ENCODE data around the gene CPNE8. TPM values are rescaled to one million over a fixed set of nuclear protein-coding genes. Genes with fewer than 3 reads are reported as not detected.

CPNE8 gene
- total RNA-seq, 4 donors from 2014 or later, result 12.1 to 38.3 (median 13.4) TPM

DNA sequence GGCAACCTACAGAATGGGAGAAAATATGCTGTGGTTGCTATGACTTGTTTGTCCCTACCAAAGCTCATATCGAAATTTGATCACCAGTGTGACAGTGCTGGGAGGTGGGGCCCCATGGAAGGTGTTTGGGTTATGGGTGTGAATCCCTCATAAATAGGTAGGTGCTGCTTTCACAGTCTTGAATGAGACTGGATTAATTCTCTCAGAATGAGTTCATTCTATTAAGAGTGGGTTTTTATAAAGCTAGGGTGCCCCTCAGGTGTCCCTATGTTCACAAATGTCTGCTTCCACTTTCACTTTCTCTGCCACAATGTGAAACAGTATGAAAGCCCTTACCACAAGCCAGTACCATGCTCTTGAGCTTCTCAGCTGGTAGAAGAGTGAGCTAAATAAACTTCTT lies 133.5 kb downstream of the CPNE8 start:
- Histone ChIP-seq H3K4me3 (no peak overlapping the region), H3K4me1 (peaks cover 3% of the 10 kb centered on the region), H3K27ac (no peak overlapping the region), H3K36me3 (no peaks in the 10 kb centered on the region), H3K27me3 (no peaks in the 10 kb centered on the region), H3K9me3 (no peaks in the 10 kb centered on the region)
- WGBS, result 78% methylated on average over 1 of the region's 1 CpG
- DNase-seq (ENCODE audit: low spot score in 2 of 2), result no peak
- TF ChIP-seq POLR2AphosphoS5 (IDR thresholded peaks at IDR 0.05) (no peak), POLR2A (IDR thresholded peaks at IDR 0.05) (no peak), EP300 (IDR thresholded peaks at IDR 0.05) (no peak)
- TF ChIP-seq, protein P1, sequence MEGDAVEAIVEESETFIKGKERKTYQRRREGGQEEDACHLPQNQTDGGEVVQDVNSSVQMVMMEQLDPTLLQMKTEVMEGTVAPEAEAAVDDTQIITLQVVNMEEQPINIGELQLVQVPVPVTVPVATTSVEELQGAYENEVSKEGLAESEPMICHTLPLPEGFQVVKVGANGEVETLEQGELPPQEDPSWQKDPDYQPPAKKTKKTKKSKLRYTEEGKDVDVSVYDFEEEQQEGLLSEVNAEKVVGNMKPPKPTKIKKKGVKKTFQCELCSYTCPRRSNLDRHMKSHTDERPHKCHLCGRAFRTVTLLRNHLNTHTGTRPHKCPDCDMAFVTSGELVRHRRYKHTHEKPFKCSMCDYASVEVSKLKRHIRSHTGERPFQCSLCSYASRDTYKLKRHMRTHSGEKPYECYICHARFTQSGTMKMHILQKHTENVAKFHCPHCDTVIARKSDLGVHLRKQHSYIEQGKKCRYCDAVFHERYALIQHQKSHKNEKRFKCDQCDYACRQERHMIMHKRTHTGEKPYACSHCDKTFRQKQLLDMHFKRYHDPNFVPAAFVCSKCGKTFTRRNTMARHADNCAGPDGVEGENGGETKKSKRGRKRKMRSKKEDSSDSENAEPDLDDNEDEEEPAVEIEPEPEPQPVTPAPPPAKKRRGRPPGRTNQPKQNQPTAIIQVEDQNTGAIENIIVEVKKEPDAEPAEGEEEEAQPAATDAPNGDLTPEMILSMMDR (IDR thresholded peaks at IDR 0.05), result no peak

DNA sequence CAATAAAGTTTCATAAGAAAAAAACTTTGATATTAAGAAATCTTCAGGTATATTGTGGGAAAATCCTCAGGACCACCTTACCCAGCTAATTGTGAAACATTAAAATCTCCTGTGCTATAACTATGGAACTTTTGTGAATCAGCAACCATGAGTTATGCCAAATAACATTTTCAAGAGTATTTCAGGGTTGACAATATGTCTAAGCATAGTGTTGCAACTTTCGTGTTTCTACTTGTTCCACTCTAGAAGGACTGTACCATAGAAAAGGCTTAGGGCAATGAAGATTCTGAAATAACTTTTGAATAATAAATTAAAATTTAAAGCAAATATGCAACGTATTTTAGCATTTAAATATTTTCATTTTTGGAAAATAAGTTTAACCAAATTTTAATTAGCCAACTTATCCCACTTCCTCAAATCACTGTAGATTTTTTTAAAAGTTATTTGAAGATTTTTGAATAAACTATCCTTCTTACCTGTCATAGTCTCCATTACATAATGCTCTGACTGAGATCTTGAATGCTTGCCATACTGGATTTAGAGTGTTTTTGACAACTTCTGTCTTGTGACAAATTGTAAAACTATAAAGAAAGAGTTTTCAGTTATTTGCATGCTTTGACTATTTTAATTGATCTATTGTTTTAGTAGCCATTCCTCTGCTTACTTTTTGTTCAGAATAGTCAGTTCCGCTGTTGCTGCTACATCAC lies 143.6 kb downstream of the CPNE8 start:
- TF ChIP-seq, protein P1 (IDR thresholded peaks at IDR 0.05), result no peak
- TF ChIP-seq POLR2A (IDR thresholded peaks at IDR 0.05) (no peak), EP300 (IDR thresholded peaks at IDR 0.05) (no peak), POLR2AphosphoS5 (IDR thresholded peaks at IDR 0.05) (no peak)
- no peak overlapping the region for H3K4me3 ChIP-seq
- H3K4me1 ChIP-seq, result no peaks in the 10 kb centered on the region
- H3K27ac ChIP-seq, result no peak overlapping the region
- no peaks in the 10 kb centered on the region for H3K27me3 ChIP-seq
- H3K9me3 ChIP-seq, result no peaks in the 10 kb centered on the region
- no peak for DNase-seq (ENCODE audit: low spot score in 2 of 2)
- 64% methylated on average over 3 of the region's 3 CpGs for WGBS
- no peaks in the 10 kb centered on the region for H3K36me3 ChIP-seq

DNA sequence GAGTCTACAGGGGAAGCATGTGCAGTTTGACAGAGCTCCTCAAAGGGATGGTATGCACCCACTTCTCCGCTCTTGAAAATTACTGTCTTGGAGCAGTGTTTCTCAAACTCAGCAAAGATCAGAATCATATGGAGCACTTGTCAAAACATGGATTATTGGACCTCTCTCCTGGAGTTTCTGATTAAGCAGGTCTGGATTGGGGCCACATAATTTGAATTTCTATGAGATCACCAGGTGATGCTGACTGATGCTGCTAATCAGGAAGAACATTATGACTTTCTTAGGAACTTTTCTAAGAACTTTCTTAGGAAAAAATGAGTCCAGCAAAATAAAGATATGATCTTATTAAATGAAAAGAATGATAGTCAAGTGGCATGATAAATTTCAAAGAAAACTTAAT lies 144.3 kb downstream of the CPNE8 start:
- no peak for DNase-seq (ENCODE audit: low spot score in 2 of 2)
- H3K4me1 ChIP-seq, result no peaks in the 10 kb centered on the region
- WGBS, result 48% methylated on average over 1 of the region's 1 CpG
- H3K27ac ChIP-seq, result no peak overlapping the region
- H3K9me3 ChIP-seq, result no peaks in the 10 kb centered on the region
- H3K27me3 ChIP-seq, result no peaks in the 10 kb centered on the region
- no peaks in the 10 kb centered on the region for H3K36me3 ChIP-seq
- TF ChIP-seq POLR2AphosphoS5 (IDR thresholded peaks at IDR 0.05) (no peak), POLR2A (IDR thresholded peaks at IDR 0.05) (no peak), EP300 (IDR thresholded peaks at IDR 0.05) (no peak)
- TF ChIP-seq, protein P1 (IDR thresholded peaks at IDR 0.05), result no peak
- H3K4me3 ChIP-seq, result no peak overlapping the region

DNA sequence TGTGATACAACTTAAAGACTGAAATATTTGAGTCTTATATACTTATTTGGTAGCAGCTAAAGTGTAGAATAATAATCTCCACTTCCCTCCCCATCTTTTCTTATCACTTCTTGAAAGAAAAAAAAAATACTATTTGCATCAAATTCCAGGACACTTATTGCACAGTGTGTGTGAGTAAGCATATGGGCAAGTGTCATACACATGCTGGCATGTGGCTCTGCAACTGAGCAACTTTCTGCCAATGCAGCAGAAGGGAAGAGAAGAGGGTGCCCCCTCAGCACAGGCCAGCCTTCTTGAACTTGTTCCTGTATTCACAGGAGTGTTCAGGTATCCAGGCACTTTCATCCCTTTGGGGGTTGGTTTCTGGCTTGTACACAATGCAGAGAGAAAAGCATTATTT lies 145.8 kb downstream of the CPNE8 start:
- no peak for TF ChIP-seq EP300 (IDR thresholded peaks at IDR 0.05)
- TF ChIP-seq POLR2AphosphoS5 (IDR thresholded peaks at IDR 0.05), result no peak
- TF ChIP-seq POLR2A (IDR thresholded peaks at IDR 0.05), result no peak
- TF ChIP-seq, protein P1 (IDR thresholded peaks at IDR 0.05), result no peak
- H3K27me3 ChIP-seq, result no peaks in the 10 kb centered on the region

DNA sequence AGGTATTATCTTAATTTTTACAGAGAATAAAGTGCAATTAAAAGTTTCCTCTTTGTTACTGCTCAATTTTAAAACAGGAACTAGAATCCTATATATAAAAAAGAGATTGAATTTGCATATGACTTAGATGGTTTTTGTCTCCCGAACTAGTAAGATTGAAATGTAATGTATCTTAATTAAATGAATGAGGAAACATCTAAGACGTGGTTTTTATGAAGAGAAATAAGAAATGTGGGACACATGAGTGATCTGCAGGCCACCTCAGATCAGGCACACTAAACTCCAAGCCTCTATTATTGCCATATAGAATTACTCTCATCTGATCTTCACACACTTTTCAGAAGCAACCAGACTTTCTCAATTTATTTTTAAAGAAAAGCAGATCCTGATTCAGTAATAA lies 158.6 kb downstream of the CPNE8 start:
- Histone ChIP-seq H3K27me3 (no peaks in the 10 kb centered on the region), H3K4me1 (no peaks in the 10 kb centered on the region), H3K36me3 (no peaks in the 10 kb centered on the region), H3K27ac (no peak overlapping the region), H3K9me3 (no peaks in the 10 kb centered on the region), H3K4me3 (no peak overlapping the region)
- DNase-seq (ENCODE audit: low spot score in 2 of 2), result no peak
- WGBS, result 73% methylated on average over 2 of the region's 2 CpGs
- TF ChIP-seq POLR2AphosphoS5 (IDR thresholded peaks at IDR 0.05), result no peak
- TF ChIP-seq EP300 (IDR thresholded peaks at IDR 0.05), result no peak
- TF ChIP-seq, protein P1 (IDR thresholded peaks at IDR 0.05), result no peak
- no peak for TF ChIP-seq POLR2A (IDR thresholded peaks at IDR 0.05)

More for the DNA sequence above, 145.8 kb downstream of the CPNE8 start:
- Histone ChIP-seq H3K4me1 (no peaks in the 10 kb centered on the region), H3K9me3 (no peaks in the 10 kb centered on the region), H3K4me3 (no peak overlapping the region), H3K36me3 (no peaks in the 10 kb centered on the region), H3K27ac (no peak overlapping the region)
- DNase-seq (ENCODE audit: low spot score in 2 of 2), result no peak
